Erythroblast (primary cell): ENCODE results near the gene CD300LB.

Source experiments
- GATA1 ChIP-seq: IDR thresholded peaks from 2 replicates; pipeline ENCODE4 v1.6.1; 2011; ENCODE audit warnings: low read depth, mild to moderate bottlenecking, control low read depth, low read length, moderate library complexity
- POLR2A ChIP-seq: IDR thresholded peaks from 2 replicates; pipeline ENCODE4 v1.6.1; 2011; ENCODE audit warnings: mild to moderate bottlenecking, low read length

- TF ChIP-seq POLR2A (no peak), GATA1 (no peak)
These were observed 15.3 kb upstream of the CD300LB start for GRCh38 chr17:74546586-74546985.
